Ovary (tissue), 9 donors: ENCODE data around the gene NOTCH4. TPM values are rescaled to one million over a fixed set of nuclear protein-coding genes. Genes with fewer than 3 reads are reported as not detected.

Source experiments
- DNase-seq, 5 donors: peaks; one replicate each; pipeline ENCODE4 v3.0.0-alpha.2; 2019 to 2020
- H3K27ac ChIP-seq, 2 donors: fragments of 200-600 bp; one replicate each; pipeline versions ENCODE4 v1.5.1 to v1.8.0; 2019 to 2022
- H3K27me3 ChIP-seq: fragments of 200-600 bp; one replicate; pipeline ENCODE4 v1.8.0; 2022
- H3K36me3 ChIP-seq: fragments of 200-600 bp; sonication (generic); one replicate; pipeline ENCODE4 v1.5.1; 2019
- H3K4me1 ChIP-seq: one replicate; pipeline ENCODE4 v1.8.1; 2013; ENCODE audit warnings: mild to moderate bottlenecking, moderate library complexity; ENCODE audit not compliant: insufficient read depth
- H3K4me3 ChIP-seq: fragments of 200-600 bp; sonication (generic); one replicate; pipeline ENCODE4 v1.5.1; 2017
- H3K9me3 ChIP-seq, 2 donors: fragments of 200-600 bp in 1 of 2; sonication (generic) in 1 of 2; one replicate each; pipeline versions ENCODE4 v1.5.1 to v1.8.1; 2013 to 2019; ENCODE audit warnings: mild to moderate bottlenecking in 1 of 2, moderate library complexity in 1 of 2
- EP300 ChIP-seq: sonication (generic); formaldehyde crosslinking; IDR thresholded peaks from one replicate; pipeline ENCODE4 v1.6.1; 2017; ENCODE audit warnings: antibody characterized with exemption
- POLR2A ChIP-seq: fragments of 450-650 bp; IDR thresholded peaks from one replicate; pipeline ENCODE4 v1.6.1; 2017; ENCODE audit warnings: antibody characterized with exemption, mild to moderate bottlenecking, moderate library complexity
- WGBS, 3 donors: extraction: QIAGEN DNeasy Blood & Tissue Kit in 1 of 3; methylation state at CpG; one replicate each; pipeline versions ENCODE4 v1.1.5 to v1.1.7; 2013 to 2017; 5-methylcytosine and 5-hydroxymethylcytosine counted together
- intact Hi-C, 4 donors: fragments of 100-400 bp; cut with DNase I; formaldehyde crosslinking; loops; one replicate each; pipeline versions ENCODE4 v1.11.0 to v1.15.1; 2022 to 2023
- polyA plus RNA-seq, 2 donors: library from polyadenylated mRNA; stranded (reverse); fragments of 200-250 nt in 1 of 2; fragments of 350-450 nt in 1 of 2; fragmentation: Illumina TruSeq in 1 of 2; extraction: RNeasy Lipid Tissue Mini Kit (QIAGEN cat#74804) in 1 of 2; gene quantifications; one replicate each; pipeline ENCODE4 v1.2.3, GENCODE V29; 2013 to 2014
- total RNA-seq, 7 donors: library from RNA; depleted of rRNA in 2 of 7; stranded (reverse); fragments of >200 nt in 2 of 7; fragmentation: NEBNext Ultra II Directional in 3 of 7; extraction: Animal tissue kit (Norgen Biotek cat#: 25700) in 3 of 7; gene quantifications; one replicate each; pipeline versions ENCODE4 v1.1.0 to v1.2.4, GENCODE V29; 2016 to 2023
- TF ChIP-seq, protein P1 (sequence below), 3 donors: fragments of 450-650 bp in 2 of 3; fragments of 200-600 bp in 1 of 3; IDR thresholded peaks; one replicate each; pipeline versions ENCODE4 v1.5.1 to v1.8.0; 2016 to 2022; ENCODE audit warnings: antibody characterized with exemption in 3 of 3, mild to moderate bottlenecking in 1 of 3
- donor health status: DM: no; HTN: no; CAD: no; lungs with moderate emphysema.
- donor health status: DM: no; HTN: no; CAD: no.
- donor health status: Bipolar disorder and iron deficiency.
- donor health status: DM: yes; HTN: yes; CAD: no.
- donor health status: DM: no; HTN: no; CAD: no.
- donor health status: DM: yes; HTN: yes; CAD: no.

Gene NOTCH4
- total and polyA plus RNA-seq, 9 donors: 7.2 to 21.2 (median 12.4) TPM

DNA sequence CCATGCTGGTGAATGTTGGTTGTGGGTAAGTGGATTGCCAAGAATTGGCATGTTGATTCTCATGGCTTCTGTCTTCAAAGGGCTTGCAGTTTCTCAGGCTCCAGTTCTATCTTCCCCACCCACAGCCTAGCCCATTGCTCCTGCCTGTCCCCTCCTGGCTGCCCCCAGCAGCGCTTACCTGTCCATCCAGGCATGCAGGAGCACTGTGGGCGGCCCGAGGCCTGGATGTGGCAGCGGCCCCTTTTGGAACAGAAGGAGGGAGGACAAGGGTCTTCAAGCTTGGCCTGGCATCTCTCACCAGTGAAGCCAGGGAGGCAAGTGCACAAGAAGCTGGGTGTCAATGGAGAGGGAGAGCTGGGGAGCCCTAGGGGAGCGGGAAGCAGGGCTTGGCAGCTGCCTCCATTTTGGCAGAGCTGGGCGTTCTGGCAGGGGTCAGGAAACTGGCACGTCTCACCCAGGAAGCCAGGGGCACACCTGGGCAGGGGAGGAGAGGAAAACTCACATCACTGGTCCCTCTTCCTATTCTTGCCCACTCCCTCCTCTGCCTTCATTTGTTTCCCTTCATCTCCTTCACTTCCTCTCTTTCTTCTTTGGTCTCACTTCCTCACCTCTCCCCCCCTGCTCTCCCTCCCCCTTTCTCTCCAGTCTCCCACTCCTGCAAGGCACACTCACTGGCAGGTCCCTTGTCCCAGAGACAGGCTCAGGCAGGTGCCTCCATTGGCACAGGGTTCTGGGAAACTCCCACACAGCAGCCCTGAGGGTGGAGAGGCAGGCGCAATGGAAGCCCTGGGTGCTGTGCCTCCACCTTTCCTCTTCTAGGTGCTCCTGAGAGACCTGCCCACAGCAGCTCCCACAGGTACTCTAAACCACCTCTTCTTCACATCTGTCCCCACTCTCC is 1.3 kb downstream of the NOTCH4 start:
- TF ChIP-seq EP300 (no peak), POLR2A (no peak)
- TF ChIP-seq, protein P1, sequence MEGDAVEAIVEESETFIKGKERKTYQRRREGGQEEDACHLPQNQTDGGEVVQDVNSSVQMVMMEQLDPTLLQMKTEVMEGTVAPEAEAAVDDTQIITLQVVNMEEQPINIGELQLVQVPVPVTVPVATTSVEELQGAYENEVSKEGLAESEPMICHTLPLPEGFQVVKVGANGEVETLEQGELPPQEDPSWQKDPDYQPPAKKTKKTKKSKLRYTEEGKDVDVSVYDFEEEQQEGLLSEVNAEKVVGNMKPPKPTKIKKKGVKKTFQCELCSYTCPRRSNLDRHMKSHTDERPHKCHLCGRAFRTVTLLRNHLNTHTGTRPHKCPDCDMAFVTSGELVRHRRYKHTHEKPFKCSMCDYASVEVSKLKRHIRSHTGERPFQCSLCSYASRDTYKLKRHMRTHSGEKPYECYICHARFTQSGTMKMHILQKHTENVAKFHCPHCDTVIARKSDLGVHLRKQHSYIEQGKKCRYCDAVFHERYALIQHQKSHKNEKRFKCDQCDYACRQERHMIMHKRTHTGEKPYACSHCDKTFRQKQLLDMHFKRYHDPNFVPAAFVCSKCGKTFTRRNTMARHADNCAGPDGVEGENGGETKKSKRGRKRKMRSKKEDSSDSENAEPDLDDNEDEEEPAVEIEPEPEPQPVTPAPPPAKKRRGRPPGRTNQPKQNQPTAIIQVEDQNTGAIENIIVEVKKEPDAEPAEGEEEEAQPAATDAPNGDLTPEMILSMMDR (IDR thresholded peaks at IDR 0.05): no peak
- Histone ChIP-seq H3K36me3 (no peaks in the 10 kb centered on the region), H3K27me3 (no peaks in the 10 kb centered on the region), H3K4me3 (no peak overlapping the region), H3K9me3 (no peaks in the 10 kb centered on the region), H3K4me1 (no peaks in the 10 kb centered on the region), H3K27ac (no peak overlapping the region)
- 83 to 88% (median 85%) methylated on average over 8 of the region's 8 CpGs for WGBS, 3 donors
- intact Hi-C loops: no loop called here
- no peak for DNase-seq

DNA sequence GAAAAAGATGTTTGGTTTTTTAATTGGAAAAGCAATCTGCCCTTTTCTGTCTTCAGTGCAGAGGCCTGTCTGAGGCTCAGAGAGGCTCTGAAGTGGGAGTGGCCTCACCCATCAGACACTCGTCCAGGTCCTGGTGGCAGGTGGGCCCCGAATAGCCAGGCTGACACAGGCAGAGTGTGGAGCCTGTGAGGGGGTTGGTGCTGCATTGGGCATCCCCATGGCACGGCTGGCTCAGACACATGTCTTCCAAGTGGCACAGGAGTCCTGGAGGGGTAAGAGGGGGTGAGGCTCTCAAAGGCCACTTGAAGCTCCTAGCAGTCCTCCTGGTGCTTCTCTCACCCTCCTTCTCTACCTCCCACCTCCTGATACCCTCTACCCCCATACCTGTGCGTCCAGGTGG is 3.8 kb downstream of the NOTCH4 start:
- DNase-seq: no peak
- TF ChIP-seq EP300: no peak
- TF ChIP-seq, protein P1 (IDR thresholded peaks at IDR 0.05): no peak
- no peak for TF ChIP-seq POLR2A
- Histone ChIP-seq H3K4me1 (no peaks in the 10 kb centered on the region), H3K27me3 (no peaks in the 10 kb centered on the region), H3K4me3 (no peak overlapping the region), H3K27ac (no peak overlapping the region), H3K9me3 (no peaks in the 10 kb centered on the region), H3K36me3 (no peaks in the 10 kb centered on the region)
- WGBS, 3 donors: 56 to 68% (median 64%) methylated on average over 4 of the region's 4 CpGs
- intact Hi-C loops: no loop called here

DNA sequence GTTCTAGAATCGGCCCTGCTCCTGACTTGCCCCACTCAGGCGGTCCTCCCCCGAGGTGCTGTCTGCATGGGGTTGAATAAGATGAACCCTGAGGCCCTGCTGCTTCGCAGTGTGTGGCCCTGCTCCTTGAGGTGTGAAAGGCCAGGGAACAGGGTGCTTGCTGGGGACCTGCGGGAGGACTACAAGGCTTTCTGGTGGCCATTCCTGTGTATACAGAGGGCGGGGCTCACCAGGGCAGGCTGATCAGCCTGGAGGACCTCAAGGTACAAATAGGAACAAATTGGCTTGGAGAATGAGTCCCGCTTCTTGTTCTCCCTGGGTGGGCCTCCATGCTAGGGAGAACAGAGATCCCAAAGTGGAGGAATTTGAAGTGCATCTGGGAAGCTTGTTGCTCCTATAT is 5.7 kb downstream of the NOTCH4 start:
- intact Hi-C loops: no loop called here
- Histone ChIP-seq H3K27ac (no peak overlapping the region), H3K4me3 (no peak overlapping the region), H3K27me3 (no peaks in the 10 kb centered on the region), H3K4me1 (no peaks in the 10 kb centered on the region), H3K36me3 (no peaks in the 10 kb centered on the region), H3K9me3 (no peaks in the 10 kb centered on the region)
- DNase-seq: no peak
- no peak for TF ChIP-seq EP300
- TF ChIP-seq POLR2A: no peak
- TF ChIP-seq, protein P1 (IDR thresholded peaks at IDR 0.05): no peak
- WGBS, 3 donors: 78 to 85% (median 83%) methylated on average over 7 of the region's 7 CpGs

DNA sequence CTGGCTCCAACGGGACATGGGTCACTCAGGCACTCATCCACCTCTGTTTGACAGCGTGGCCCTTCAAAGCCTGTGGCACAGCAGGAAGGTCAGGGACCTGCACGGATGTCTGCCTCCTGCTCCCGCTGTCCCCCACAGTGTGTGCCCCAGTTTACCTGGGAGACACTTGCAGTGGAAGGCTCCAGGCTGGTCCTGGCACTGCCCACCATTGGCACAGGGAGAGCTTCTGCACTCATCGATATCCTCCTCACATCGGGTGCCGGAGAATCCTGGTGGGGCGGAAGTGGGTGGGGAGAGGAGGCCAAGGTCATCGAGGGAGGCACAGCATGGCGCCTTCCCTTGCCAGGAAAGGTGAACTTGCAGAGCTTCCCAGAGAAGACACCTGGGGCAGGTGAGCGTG is 6.9 kb downstream of the NOTCH4 start:
- H3K27ac ChIP-seq: no peak overlapping the region
- H3K27me3 ChIP-seq: no peaks in the 10 kb centered on the region
- no peaks in the 10 kb centered on the region for H3K4me1 ChIP-seq
- H3K9me3 ChIP-seq: no peaks in the 10 kb centered on the region
- WGBS, 3 donors: 83 to 87% (median 84%) methylated on average over 11 of the region's 11 CpGs
- no peaks in the 10 kb centered on the region for H3K36me3 ChIP-seq
- no peak for DNase-seq
- intact Hi-C loops: no loop called here
- TF ChIP-seq POLR2A: no peak
- TF ChIP-seq, protein P1 (IDR thresholded peaks at IDR 0.05): no peak
- no peak for TF ChIP-seq EP300
- H3K4me3 ChIP-seq: no peak overlapping the region
